GM19372 (cell line): Measurements from ENCODE around the gene ZNF836.
"Not testable (repeated sequence)": the region's sequence is repeated elsewhere in the genome, so short reads cannot be mapped to it uniquely, and the experiment has no call there.

Experiments
- ATAC-seq: cut with Tn5 transposase; IDR thresholded peaks from one replicate; pipeline ENCODE4 v1.9.1; 2021; ENCODE audit warnings: mild to moderate bottlenecking, low read depth, moderate library complexity; ENCODE audit not compliant: unreplicated experiment

ZNF836 gene

GRCh38 chr19:52171321-52172169, at the start of gene ZNF836:
Gene ZNF836 (minus strand): TSS chr19:52171621. CDS start chr19:52168072, 3,549 bp downstream.
- no peak for ATAC-seq

GRCh38 chr19:52221031-52221430, 49.6 kb upstream of the ZNF836 start:
- ATAC-seq: no peak

- ATAC-seq: no peak
These were observed 48.2 kb upstream of the ZNF836 start for GRCh38 chr19:52219611-52220010.

GRCh38 chr19:52217576-52217975, 46.2 kb upstream of the ZNF836 start:
- no peak for ATAC-seq

- ATAC-seq: no peak
These were observed 45.0 kb upstream of the ZNF836 start for GRCh38 chr19:52216401-52216800.

GRCh38 chr19:52214241-52214640, 42.8 kb upstream of the ZNF836 start:
- no peak for ATAC-seq

- ATAC-seq: no peak
These were observed 41.3 kb upstream of the ZNF836 start for GRCh38 chr19:52212572-52213255.

GRCh38 chr19:52211926-52212571, 40.6 kb upstream of the ZNF836 start:
- ATAC-seq: no peak

GRCh38 chr19:52211203-52211602, 39.8 kb upstream of the ZNF836 start:
- ATAC-seq: no peak

GRCh38 chr19:52206481-52206880, 35.1 kb upstream of the ZNF836 start:
- ATAC-seq: no peak

- ATAC-seq: not testable (repeated sequence)
These were observed 29.5 kb upstream of the ZNF836 start for GRCh38 chr19:52200755-52201391.

- no peak for ATAC-seq
These were observed 28.6 kb upstream of the ZNF836 start for GRCh38 chr19:52200044-52200443.

- ATAC-seq: no peak
These were observed 27.3 kb upstream of the ZNF836 start for GRCh38 chr19:52198678-52199077.

- ATAC-seq: no peak
These were observed 26.5 kb upstream of the ZNF836 start for GRCh38 chr19:52197964-52198363.

- no peak for ATAC-seq
These were observed 25.0 kb upstream of the ZNF836 start for GRCh38 chr19:52196256-52196967.

GRCh38 chr19:52191951-52192350, 20.5 kb upstream of the ZNF836 start:
- ATAC-seq: no peak

GRCh38 chr19:52191389-52191788, 20.0 kb upstream of the ZNF836 start:
- ATAC-seq: no peak

GRCh38 chr19:52190487-52191293, 19.3 kb upstream of the ZNF836 start:
- ATAC-seq: no peak

GRCh38 chr19:52189735-52190486, 18.5 kb upstream of the ZNF836 start, which contains the start of gene PPP2R1A:
Gene PPP2R1A (plus strand): TSS chr19:52190052. CDS start chr19:52190097, 45 bp downstream.
- ATAC-seq: peak; percentile 93
